HEK293 (cell line): Measurements from ENCODE around the gene NLRP9.
A peak's percentile ranks its signal among the peaks of the same experiment; 100 is the strongest.

Source experiments
- EGR2 ChIP-seq: fragments of 450-650 bp; formaldehyde crosslinking; IDR thresholded peaks from 2 replicates; pipeline ENCODE4 v1.5.1; 2016; ENCODE audit warnings: low read depth, missing biosample characterization, missing genetic modification characterization
- FEZF1 ChIP-seq: fragments of 450-650 bp; formaldehyde crosslinking; IDR thresholded peaks from 2 replicates; pipeline ENCODE4 v1.5.1; 2016; ENCODE audit warnings: missing biosample characterization, missing genetic modification characterization
- HOXA7 ChIP-seq: sonication (generic); formaldehyde crosslinking; IDR thresholded peaks from 2 replicates; pipeline ENCODE4 v1.8.1; 2022; ENCODE audit warnings: missing genetic modification reagents, borderline replicate concordance
- MEIS1 ChIP-seq: sonication (generic); formaldehyde crosslinking; IDR thresholded peaks from 2 replicates; pipeline ENCODE4 v1.8.1; 2022; ENCODE audit warnings: missing genetic modification reagents, mild to moderate bottlenecking, borderline replicate concordance
- SCRT2 ChIP-seq: fragments of 450-650 bp; formaldehyde crosslinking; IDR thresholded peaks from 2 replicates; pipeline ENCODE4 v1.5.1; 2016; ENCODE audit warnings: missing biosample characterization, missing genetic modification characterization
- ZBTB48 ChIP-seq: fragments of 450-650 bp; formaldehyde crosslinking; IDR thresholded peaks from 2 replicates; pipeline ENCODE4 v1.5.1; 2016; ENCODE audit warnings: missing biosample characterization, missing genetic modification characterization
- ZNF114 ChIP-seq: fragments of 450-650 bp; formaldehyde crosslinking; IDR thresholded peaks from 2 replicates; pipeline ENCODE4 v1.5.0; 2017; ENCODE audit warnings: missing biosample characterization, missing genetic modification characterization
- ZNF19 ChIP-seq: fragments of 450-650 bp; formaldehyde crosslinking; IDR thresholded peaks from 2 replicates; pipeline ENCODE4; 2016; ENCODE audit warnings: missing biosample characterization, missing genetic modification characterization, low read depth
- ZNF239 ChIP-seq: fragments of 450-650 bp; formaldehyde crosslinking; IDR thresholded peaks from 2 replicates; pipeline ENCODE4 v1.5.1; 2016; ENCODE audit warnings: missing biosample characterization, missing genetic modification characterization
- ZNF24 ChIP-seq: fragments of 450-650 bp; formaldehyde crosslinking; IDR thresholded peaks from 2 replicates; pipeline ENCODE4 v1.5.1; 2016; ENCODE audit warnings: missing biosample characterization, missing genetic modification characterization
- ZNF274 ChIP-seq, 2 experiments: fragments of 200-500 bp in 1 of 2; fragments of 450-650 bp in 1 of 2; sonication (Bioruptor generic) in 1 of 2; formaldehyde crosslinking in 1 of 2; IDR thresholded peaks; 2 replicates each; pipeline versions ENCODE4 v1.5.1 to v1.6.1; 2014 to 2016; ENCODE audit warnings: borderline replicate concordance in 1 of 2, inconsistent platforms in 1 of 2, low read length in 1 of 2, missing biosample characterization in 1 of 2, missing genetic modification characterization in 1 of 2
- ZNF324 ChIP-seq: fragments of 450-650 bp; formaldehyde crosslinking; IDR thresholded peaks from 2 replicates; pipeline ENCODE4 v1.5.1; 2016; ENCODE audit warnings: missing biosample characterization, missing genetic modification characterization
- ZNF426 ChIP-seq: fragments of 450-650 bp; formaldehyde crosslinking; IDR thresholded peaks from 2 replicates; pipeline ENCODE4 v1.5.1; 2017; ENCODE audit warnings: missing biosample characterization, missing genetic modification characterization, mild to moderate bottlenecking, inconsistent platforms, moderate library complexity
- ZNF529 ChIP-seq: fragments of 450-650 bp; formaldehyde crosslinking; IDR thresholded peaks from 2 replicates; pipeline ENCODE4 v1.5.1; 2017; ENCODE audit warnings: missing genetic modification characterization, missing biosample characterization; ENCODE audit not compliant: insufficient replicate concordance
- ZNF585B ChIP-seq: fragments of 450-650 bp; formaldehyde crosslinking; IDR thresholded peaks from 2 replicates; pipeline ENCODE4 v1.5.1; 2016; ENCODE audit warnings: missing biosample characterization, missing genetic modification characterization
- ZNF76 ChIP-seq: fragments of 450-650 bp; formaldehyde crosslinking; IDR thresholded peaks from 2 replicates; pipeline ENCODE4; 2016; ENCODE audit warnings: low read depth, missing biosample characterization, missing genetic modification characterization, borderline replicate concordance
- ZSCAN23 ChIP-seq: fragments of 450-650 bp; formaldehyde crosslinking; IDR thresholded peaks from 2 replicates; pipeline ENCODE4 v1.5.1; 2016; ENCODE audit warnings: missing biosample characterization, missing genetic modification characterization
- TF ChIP-seq, protein P1 (sequence below): fragments of 450-650 bp; formaldehyde crosslinking; IDR thresholded peaks from 2 replicates; pipeline ENCODE4 v1.5.1; 2016; ENCODE audit warnings: missing biosample characterization, missing genetic modification characterization, low read depth
- TF ChIP-seq, protein P2 (sequence below): fragments of 450-650 bp; formaldehyde crosslinking; IDR thresholded peaks from 2 replicates; pipeline ENCODE4 v1.5.1; 2016; ENCODE audit warnings: missing biosample characterization, missing genetic modification characterization, low read depth
- TF ChIP-seq, protein P3 (sequence below): fragments of 450-650 bp; formaldehyde crosslinking; IDR thresholded peaks from 2 replicates; pipeline ENCODE4 v1.5.1; 2016; ENCODE audit warnings: missing biosample characterization, missing genetic modification characterization
- TF ChIP-seq, protein P4 (sequence below): fragments of 450-650 bp; formaldehyde crosslinking; IDR thresholded peaks from 2 replicates; pipeline ENCODE4 v1.5.1; 2016; ENCODE audit warnings: missing biosample characterization, missing genetic modification characterization
- TF ChIP-seq, protein P5 (sequence below): fragments of 450-650 bp; formaldehyde crosslinking; IDR thresholded peaks from 2 replicates; pipeline ENCODE4 v1.5.1; 2016; ENCODE audit warnings: missing biosample characterization, missing genetic modification characterization
- TF ChIP-seq, protein P6 (sequence below): fragments of 450-650 bp; formaldehyde crosslinking; IDR thresholded peaks from 2 replicates; pipeline ENCODE4 v1.5.1; 2016; ENCODE audit warnings: missing biosample characterization, missing genetic modification characterization
- TF ChIP-seq, protein P7 (sequence below): fragments of 450-650 bp; formaldehyde crosslinking; IDR thresholded peaks from 2 replicates; pipeline ENCODE4 v1.5.1; 2016; ENCODE audit warnings: missing biosample characterization, missing genetic modification characterization

Gene NLRP9

DNA sequence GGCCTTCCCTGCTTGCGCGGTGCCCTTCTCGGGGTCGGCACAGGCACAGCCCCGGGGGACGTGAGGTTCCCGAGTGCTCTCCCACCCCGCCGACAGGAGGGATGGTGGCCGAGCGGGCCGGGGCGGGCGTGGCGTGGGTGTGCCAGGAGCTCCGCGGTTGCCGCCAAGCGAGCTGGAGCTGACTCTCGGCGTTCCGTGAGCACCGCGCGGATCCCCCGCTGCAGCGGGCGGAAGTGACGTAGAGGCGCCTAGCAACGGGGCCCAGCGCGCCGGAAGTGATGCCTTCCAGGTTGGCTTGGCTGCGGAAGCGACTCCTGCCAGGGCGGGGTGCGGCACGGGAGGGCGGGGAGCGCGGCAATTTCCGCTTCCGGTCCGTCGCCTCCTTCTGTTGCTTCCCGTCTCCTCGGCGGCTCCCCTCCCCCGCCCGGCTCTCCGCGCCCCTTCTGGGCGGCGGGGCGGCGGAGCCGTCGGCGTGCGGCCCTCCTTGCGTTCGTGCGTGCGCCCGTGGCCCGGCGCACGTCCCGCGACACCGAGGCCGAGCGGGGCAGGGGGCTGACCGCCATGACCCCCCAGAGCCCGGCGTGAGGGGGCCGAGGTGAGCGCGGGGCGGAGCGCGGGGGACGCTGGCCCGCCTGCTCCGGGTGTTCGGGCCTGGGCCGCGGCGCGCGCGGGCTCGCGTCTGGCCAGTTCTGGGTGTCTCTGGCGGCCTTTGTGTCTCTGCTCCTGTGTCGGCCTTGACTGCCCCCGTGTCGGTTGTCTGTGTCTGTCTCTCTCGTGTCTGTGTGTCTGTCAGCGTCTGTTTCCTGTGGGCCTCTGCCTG is 63.2 kb downstream of the NLRP9 start, which contains the start of gene EPN1 (continued):
- peak; percentile 68 for TF ChIP-seq EGR2 (tag by site-specific recombination)
- no peak for TF ChIP-seq ZNF529 (tag by site-specific recombination)
- TF ChIP-seq, protein P1, sequence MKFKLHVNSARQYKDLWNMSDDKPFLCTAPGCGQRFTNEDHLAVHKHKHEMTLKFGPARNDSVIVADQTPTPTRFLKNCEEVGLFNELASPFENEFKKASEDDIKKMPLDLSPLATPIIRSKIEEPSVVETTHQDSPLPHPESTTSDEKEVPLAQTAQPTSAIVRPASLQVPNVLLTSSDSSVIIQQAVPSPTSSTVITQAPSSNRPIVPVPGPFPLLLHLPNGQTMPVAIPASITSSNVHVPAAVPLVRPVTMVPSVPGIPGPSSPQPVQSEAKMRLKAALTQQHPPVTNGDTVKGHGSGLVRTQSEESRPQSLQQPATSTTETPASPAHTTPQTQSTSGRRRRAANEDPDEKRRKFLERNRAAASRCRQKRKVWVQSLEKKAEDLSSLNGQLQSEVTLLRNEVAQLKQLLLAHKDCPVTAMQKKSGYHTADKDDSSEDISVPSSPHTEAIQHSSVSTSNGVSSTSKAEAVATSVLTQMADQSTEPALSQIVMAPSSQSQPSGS = no peak
- TF ChIP-seq, protein P2, sequence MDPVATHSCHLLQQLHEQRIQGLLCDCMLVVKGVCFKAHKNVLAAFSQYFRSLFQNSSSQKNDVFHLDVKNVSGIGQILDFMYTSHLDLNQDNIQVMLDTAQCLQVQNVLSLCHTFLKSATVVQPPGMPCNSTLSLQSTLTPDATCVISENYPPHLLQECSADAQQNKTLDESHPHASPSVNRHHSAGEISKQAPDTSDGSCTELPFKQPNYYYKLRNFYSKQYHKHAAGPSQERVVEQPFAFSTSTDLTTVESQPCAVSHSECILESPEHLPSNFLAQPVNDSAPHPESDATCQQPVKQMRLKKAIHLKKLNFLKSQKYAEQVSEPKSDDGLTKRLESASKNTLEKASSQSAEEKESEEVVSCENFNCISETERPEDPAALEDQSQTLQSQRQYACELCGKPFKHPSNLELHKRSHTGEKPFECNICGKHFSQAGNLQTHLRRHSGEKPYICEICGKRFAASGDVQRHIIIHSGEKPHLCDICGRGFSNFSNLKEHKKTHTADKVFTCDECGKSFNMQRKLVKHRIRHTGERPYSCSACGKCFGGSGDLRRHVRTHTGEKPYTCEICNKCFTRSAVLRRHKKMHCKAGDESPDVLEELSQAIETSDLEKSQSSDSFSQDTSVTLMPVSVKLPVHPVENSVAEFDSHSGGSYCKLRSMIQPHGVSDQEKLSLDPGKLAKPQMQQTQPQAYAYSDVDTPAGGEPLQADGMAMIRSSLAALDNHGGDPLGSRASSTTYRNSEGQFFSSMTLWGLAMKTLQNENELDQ (tag by site-specific recombination) = no peak
- no peak for TF ChIP-seq ZNF114 (tag by site-specific recombination)
- TF ChIP-seq ZNF274 (IDR thresholded peaks at IDR 0.05; ENCODE audit: low read length) = no peak
- TF ChIP-seq ZNF274 (tag by site-specific recombination; IDR thresholded peaks at IDR 0.05; ENCODE audit: borderline replicate concordance) = no peak
- TF ChIP-seq MEIS1 (CRISPR knock-in tag) = no peak
- TF ChIP-seq, protein P3, sequence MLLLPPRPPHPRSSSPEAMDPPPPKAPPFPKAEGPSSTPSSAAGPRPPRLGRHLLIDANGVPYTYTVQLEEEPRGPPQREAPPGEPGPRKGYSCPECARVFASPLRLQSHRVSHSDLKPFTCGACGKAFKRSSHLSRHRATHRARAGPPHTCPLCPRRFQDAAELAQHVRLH = peak; percentile 30; the same call in 1 of the 2 replicates
- TF ChIP-seq, protein P4, sequence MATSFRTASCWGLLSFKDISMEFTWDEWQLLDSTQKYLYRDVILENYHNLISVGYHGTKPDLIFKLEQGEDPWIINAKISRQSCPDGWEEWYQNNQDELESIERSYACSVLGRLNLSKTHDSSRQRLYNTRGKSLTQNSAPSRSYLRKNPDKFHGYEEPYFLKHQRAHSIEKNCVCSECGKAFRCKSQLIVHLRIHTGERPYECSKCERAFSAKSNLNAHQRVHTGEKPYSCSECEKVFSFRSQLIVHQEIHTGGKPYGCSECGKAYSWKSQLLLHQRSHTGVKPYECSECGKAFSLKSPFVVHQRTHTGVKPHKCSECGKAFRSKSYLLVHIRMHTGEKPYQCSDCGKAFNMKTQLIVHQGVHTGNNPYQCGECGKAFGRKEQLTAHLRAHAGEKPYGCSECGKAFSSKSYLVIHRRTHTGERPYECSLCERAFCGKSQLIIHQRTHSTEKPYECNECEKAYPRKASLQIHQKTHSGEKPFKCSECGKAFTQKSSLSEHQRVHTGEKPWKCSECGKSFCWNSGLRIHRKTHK (tag by site-specific recombination) = no peak
- TF ChIP-seq, protein P5, sequence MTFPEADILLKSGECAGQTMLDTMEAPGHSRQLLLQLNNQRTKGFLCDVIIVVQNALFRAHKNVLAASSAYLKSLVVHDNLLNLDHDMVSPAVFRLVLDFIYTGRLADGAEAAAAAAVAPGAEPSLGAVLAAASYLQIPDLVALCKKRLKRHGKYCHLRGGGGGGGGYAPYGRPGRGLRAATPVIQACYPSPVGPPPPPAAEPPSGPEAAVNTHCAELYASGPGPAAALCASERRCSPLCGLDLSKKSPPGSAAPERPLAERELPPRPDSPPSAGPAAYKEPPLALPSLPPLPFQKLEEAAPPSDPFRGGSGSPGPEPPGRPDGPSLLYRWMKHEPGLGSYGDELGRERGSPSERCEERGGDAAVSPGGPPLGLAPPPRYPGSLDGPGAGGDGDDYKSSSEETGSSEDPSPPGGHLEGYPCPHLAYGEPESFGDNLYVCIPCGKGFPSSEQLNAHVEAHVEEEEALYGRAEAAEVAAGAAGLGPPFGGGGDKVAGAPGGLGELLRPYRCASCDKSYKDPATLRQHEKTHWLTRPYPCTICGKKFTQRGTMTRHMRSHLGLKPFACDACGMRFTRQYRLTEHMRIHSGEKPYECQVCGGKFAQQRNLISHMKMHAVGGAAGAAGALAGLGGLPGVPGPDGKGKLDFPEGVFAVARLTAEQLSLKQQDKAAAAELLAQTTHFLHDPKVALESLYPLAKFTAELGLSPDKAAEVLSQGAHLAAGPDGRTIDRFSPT (tag by site-specific recombination) = peak; percentile 99
- TF ChIP-seq SCRT2 (tag by site-specific recombination) = peak; percentile 15; the same call in 1 of the 2 replicates
- TF ChIP-seq ZNF24 (tag by site-specific recombination) = peak; percentile 42; the same call in 1 of the 2 replicates
- TF ChIP-seq, protein P6, sequence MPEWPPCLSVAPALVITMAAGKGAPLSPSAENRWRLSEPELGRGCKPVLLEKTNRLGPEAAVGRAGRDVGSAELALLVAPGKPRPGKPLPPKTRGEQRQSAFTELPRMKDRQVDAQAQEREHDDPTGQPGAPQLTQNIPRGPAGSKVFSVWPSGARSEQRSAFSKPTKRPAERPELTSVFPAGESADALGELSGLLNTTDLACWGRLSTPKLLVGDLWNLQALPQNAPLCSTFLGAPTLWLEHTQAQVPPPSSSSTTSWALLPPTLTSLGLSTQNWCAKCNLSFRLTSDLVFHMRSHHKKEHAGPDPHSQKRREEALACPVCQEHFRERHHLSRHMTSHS (tag by site-specific recombination) = no peak
- peak; percentile 30; the same call in 1 of the 2 replicates for TF ChIP-seq ZBTB48 (tag by site-specific recombination)
- no peak for TF ChIP-seq HOXA7 (CRISPR knock-in tag)
- TF ChIP-seq ZNF239 = no peak
- no peak for TF ChIP-seq ZNF585B
- no peak; the same call in 1 of the 2 replicates for TF ChIP-seq ZNF76 (tag by site-specific recombination)
- TF ChIP-seq ZNF19 (tag by site-specific recombination) = no peak
- no peak for TF ChIP-seq ZNF426
- TF ChIP-seq, protein P7, sequence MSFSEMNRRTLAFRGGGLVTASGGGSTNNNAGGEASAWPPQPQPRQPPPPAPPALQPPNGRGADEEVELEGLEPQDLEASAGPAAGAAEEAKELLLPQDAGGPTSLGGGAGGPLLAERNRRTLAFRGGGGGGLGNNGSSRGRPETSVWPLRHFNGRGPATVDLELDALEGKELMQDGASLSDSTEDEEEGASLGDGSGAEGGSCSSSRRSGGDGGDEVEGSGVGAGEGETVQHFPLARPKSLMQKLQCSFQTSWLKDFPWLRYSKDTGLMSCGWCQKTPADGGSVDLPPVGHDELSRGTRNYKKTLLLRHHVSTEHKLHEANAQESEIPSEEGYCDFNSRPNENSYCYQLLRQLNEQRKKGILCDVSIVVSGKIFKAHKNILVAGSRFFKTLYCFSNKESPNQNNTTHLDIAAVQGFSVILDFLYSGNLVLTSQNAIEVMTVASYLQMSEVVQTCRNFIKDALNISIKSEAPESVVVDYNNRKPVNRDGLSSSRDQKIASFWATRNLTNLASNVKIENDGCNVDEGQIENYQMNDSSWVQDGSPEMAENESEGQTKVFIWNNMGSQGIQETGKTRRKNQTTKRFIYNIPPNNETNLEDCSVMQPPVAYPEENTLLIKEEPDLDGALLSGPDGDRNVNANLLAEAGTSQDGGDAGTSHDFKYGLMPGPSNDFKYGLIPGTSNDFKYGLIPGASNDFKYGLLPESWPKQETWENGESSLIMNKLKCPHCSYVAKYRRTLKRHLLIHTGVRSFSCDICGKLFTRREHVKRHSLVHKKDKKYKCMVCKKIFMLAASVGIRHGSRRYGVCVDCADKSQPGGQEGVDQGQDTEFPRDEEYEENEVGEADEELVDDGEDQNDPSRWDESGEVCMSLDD = peak; percentile 92
- TF ChIP-seq ZSCAN23 (tag by site-specific recombination) = no peak
- TF ChIP-seq FEZF1 (tag by site-specific recombination) = no peak
- TF ChIP-seq ZNF324 (tag by site-specific recombination) = no peak
